Duodenal mucosa (tissue), 2 donors: ENCODE results near the gene SULT1C4.

Experiments used
- H3K27ac ChIP-seq: one replicate; pipeline ENCODE4 v1.7.0; 2013; ENCODE audit warnings: low read depth, low read length
- H3K27me3 ChIP-seq, 2 donors: one replicate each; pipeline ENCODE4 v1.7.0; 2013; ENCODE audit warnings: low read length in 2 of 2, control low read depth in 1 of 2; ENCODE audit not compliant: insufficient read depth in 2 of 2, control insufficient read depth in 1 of 2
- H3K36me3 ChIP-seq, 2 donors: one replicate each; pipeline ENCODE4 v1.7.0; 2013; ENCODE audit warnings: low read length in 2 of 2, control low read depth in 1 of 2; ENCODE audit not compliant: insufficient read depth in 2 of 2, control insufficient read depth in 1 of 2
- H3K4me1 ChIP-seq, 2 donors: one replicate each; pipeline ENCODE4 v1.7.0; 2013; ENCODE audit warnings: low read length in 2 of 2, control low read depth in 1 of 2; ENCODE audit not compliant: insufficient read depth in 2 of 2, control insufficient read depth in 1 of 2
- H3K4me3 ChIP-seq, 2 donors: one replicate each; pipeline ENCODE4 v1.7.0; 2013; ENCODE audit warnings: low read length in 2 of 2, low read depth in 1 of 2
- H3K9ac ChIP-seq, 2 donors: one replicate each; pipeline ENCODE4 v1.7.0; 2013; ENCODE audit warnings: low read length in 2 of 2, low read depth in 1 of 2
- H3K9me3 ChIP-seq, 2 donors: one replicate each; pipeline ENCODE4 v1.7.0; 2013; ENCODE audit warnings: low read length in 2 of 2, control low read depth in 1 of 2; ENCODE audit not compliant: control insufficient read depth in 1 of 2

SULT1C4 gene

DNA sequence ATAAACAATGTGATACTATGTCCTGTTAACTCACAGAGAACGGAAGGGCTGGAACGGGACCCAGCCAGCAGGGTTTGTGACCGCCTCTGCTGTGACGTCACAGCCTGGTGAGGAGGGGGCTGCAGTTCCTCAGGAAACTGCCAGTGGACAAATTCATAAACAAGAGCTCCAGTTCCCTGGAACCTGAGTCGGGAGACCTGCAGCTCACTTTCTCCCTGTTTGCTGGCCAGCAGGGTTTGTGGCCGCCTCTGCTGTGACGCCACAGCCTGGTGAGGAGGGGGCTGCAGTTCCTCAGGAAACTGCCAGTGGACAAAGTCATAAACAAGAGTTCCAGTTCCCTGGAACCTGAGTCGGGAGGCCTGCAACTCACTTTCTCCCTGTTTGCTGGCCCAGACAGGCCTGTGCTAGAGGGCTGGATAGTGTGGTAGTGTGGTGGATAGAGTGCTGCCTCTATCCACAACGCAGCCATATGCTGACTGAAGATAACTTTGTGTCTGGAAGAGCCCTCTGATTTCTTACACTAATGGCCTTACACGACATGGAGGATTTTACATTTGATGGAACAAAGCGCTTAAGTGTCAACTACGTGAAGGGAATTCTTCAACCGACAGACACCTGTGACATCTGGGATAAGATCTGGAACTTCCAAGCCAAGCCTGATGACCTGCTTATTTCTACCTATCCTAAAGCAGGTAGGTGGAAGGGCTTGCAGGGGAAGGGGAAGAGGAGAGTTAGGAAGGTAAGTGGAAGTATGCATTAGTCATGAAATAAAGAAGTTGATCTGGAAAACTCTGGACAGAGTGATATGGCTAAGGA lies at the start of gene SULT1C4:
Gene SULT1C4 (plus strand): TSS at position 140 of the 816 bp plus-strand sequence. CDS start 384 bp downstream, at position 524.
- H3K27ac ChIP-seq: peak within 1 kb of the TSS; percentile 3
- H3K27me3 ChIP-seq: no peaks in the 10 kb centered on the region
- H3K4me3 ChIP-seq: peak within 1 kb of the TSS; percentile 23 to 30
- peaks cover 0 to 3% of the 10 kb centered on the region in 2 donors for H3K4me1 ChIP-seq
- peak within 1 kb of the TSS in 1 of 2 donors; percentile 40 for H3K9ac ChIP-seq
- H3K9me3 ChIP-seq: no peaks in the 10 kb centered on the region
- no peaks in the 10 kb centered on the region for H3K36me3 ChIP-seq

DNA sequence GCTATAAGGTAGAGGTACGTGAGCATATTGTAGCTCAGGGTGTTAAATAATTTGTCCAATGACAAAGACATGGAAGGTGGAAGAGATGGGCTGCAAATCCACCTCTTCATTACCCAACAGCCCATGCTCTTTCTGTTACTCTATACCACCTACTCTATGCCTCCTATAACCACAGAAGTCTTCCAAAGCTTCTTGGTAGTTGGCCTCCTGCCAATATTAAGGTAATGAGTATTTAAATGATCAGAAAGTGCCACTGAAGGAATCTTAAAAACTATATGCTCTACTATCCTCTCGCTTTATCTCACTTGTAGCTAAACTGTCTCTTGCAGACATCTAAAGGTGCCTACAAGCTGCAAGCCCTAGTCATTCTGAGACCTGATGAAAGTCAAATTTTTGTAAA lies 48.0 kb upstream of the SULT1C4 start:
- no peak overlapping the region for H3K9ac ChIP-seq
- no peaks in the 10 kb centered on the region for H3K36me3 ChIP-seq
- no peak overlapping the region for H3K27ac ChIP-seq
- no peaks in the 10 kb centered on the region for H3K27me3 ChIP-seq
- no peak overlapping the region for H3K4me3 ChIP-seq
- peaks cover 0 to 1% of the 10 kb centered on the region in 2 donors for H3K9me3 ChIP-seq
- no peaks in the 10 kb centered on the region for H3K4me1 ChIP-seq

DNA sequence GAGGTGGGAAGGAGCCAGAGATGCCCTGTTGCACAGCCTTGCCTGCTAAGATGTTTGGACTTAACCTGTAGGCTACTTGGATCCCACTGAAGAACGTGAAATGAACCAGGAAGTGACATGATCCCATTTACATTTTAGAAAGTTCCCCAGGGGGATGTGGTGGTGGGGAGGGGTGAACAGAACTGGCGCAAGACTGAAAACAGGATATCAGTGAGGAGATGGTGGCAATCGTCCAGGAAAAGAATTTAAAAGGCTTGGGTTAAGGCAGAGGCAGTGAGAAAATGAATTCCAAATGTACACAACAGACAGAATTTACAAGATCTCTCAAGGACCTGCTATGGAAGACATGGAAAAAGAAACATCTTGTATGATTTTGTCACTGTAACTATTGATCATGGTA lies 46.8 kb upstream of the SULT1C4 start:
- H3K4me3 ChIP-seq: no peak overlapping the region
- H3K27ac ChIP-seq: no peak overlapping the region
- no peaks in the 10 kb centered on the region for H3K27me3 ChIP-seq
- H3K4me1 ChIP-seq: no peaks in the 10 kb centered on the region
- peaks cover 0 to 1% of the 10 kb centered on the region in 2 donors for H3K9me3 ChIP-seq
- H3K9ac ChIP-seq: no peak overlapping the region
- no peaks in the 10 kb centered on the region for H3K36me3 ChIP-seq

DNA sequence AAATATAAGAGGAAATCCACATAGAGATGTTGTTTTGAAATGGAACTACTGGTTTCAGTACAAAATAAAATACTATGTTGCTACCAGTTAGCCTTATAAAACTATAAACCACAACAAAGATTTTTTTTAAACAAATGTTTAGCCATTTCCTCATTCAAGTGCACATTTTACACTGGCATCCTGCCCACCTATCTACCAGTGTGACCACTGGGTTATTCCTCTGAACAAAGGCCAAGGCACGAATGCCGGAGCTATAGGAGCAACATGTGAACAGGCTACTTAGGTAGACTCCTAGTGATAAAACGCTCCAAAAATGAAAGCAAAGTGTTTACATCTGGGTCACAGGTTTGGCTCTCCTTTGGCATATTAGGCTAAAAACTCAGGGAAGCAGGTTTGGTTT lies 31.8 kb upstream of the SULT1C4 start:
- Histone ChIP-seq H3K9me3 (no peaks in the 10 kb centered on the region), H3K4me3 (no peak overlapping the region), H3K27ac (no peak overlapping the region), H3K4me1 (peaks cover 0 to 5% of the 10 kb centered on the region in 2 donors), H3K36me3 (no peaks in the 10 kb centered on the region), H3K9ac (no peak overlapping the region), H3K27me3 (no peaks in the 10 kb centered on the region)

DNA sequence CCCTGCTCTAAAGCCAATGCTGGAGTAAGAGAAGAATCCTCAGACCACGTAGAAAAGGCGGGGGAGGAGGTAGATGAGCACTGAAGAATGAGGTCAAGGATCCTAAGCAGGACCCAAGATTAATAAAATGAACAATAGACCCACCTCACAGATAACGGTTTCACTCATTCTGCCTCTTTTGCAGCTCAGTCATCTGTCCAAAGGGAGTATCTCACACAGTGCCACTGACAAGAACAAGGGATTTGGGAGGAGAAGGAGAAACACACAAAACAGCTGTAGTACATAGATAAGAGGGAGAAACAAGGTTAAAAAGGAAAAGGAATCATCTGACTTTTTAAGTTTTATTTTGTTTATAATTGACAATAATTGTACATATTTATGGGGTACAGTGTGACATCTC lies 30.9 kb upstream of the SULT1C4 start:
- Histone ChIP-seq H3K4me3 (no peak overlapping the region), H3K27ac (no peak overlapping the region), H3K27me3 (no peaks in the 10 kb centered on the region), H3K9ac (no peak overlapping the region), H3K9me3 (no peaks in the 10 kb centered on the region), H3K36me3 (no peaks in the 10 kb centered on the region), H3K4me1 (peaks cover 0 to 5% of the 10 kb centered on the region in 2 donors)

DNA sequence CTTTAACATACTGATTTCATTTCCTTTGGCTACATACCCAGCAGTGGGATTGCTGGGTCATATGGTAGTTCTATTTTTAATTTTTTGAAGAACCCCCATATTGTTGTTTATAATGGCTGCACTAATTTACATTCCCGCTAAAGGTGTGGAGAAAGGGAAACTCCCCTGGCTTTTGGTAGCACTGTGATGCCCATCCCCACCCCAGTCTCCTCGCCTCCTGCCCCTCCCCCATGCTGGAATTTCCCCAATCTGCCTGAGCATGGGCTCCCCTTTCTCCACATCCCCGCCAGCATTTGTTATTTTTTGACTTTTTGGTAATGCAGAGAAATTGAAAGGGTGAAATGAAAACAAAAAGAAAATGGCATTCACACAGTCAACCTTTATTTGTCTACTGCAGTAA lies 30.0 kb upstream of the SULT1C4 start:
- Histone ChIP-seq H3K36me3 (no peaks in the 10 kb centered on the region), H3K4me1 (peaks cover 0 to 5% of the 10 kb centered on the region in 2 donors), H3K9me3 (no peaks in the 10 kb centered on the region), H3K27me3 (no peaks in the 10 kb centered on the region), H3K4me3 (no peak overlapping the region), H3K9ac (no peak overlapping the region), H3K27ac (no peak overlapping the region)

DNA sequence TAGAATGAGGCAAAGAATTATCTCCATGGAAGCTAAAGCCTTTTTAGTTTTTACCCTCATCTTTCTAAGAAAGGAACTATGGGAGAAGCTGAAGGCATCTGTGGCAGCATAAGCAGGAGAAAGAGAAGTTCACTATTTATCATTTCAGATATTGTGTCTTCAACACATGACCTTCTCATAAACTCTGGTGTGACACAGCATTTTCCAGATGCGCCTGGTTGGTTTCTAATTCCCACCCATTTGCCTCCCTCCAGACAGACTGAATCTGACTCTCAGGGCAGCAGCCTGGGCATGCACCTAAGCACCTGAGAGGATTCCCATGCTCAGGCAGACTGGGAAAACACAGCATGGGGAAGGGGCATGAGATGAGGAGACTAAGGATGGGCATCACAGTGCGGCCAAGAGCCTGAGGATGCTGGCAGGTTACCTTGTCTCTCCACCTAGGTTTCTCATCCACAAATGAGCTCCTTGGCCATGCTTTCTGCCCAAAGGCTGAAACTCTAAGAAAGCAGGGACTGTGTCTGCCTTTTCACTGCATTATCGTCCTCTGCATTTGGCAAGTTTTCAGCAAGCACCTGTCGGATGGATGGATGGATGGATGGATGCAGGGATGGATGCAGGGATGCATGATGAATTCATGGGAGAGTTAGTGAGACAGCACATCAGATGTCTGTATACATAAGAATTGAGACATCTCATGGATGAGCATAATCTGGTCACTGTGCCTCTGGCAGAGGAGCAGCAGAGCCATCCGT lies 28.8 kb upstream of the SULT1C4 start:
- Histone ChIP-seq H3K27ac (no peak overlapping the region), H3K4me3 (no peak overlapping the region), H3K36me3 (no peaks in the 10 kb centered on the region), H3K9me3 (no peaks in the 10 kb centered on the region), H3K9ac (no peak overlapping the region), H3K27me3 (no peaks in the 10 kb centered on the region), H3K4me1 (peaks cover 0 to 5% of the 10 kb centered on the region in 2 donors)

DNA sequence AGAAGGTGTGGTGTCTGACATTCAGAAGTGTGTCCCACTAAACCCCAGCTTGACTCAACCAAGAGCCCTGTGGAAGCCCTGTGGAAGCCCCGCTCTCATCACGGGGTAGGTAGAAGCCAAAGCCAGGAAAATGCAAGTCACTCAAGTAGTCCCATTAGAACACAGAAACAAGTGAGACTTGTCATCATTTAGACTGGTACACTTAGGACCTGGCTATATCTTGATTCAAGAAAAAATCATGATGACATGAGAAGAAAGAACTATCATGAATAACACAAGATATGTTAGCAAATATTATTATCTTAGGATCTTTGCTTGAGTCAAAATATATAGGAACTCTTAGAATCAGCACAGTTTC lies 28.2 kb upstream of the SULT1C4 start:
- Histone ChIP-seq H3K4me1 (peaks cover 0 to 5% of the 10 kb centered on the region in 2 donors), H3K4me3 (no peak overlapping the region), H3K27me3 (no peaks in the 10 kb centered on the region), H3K9ac (no peak overlapping the region), H3K9me3 (no peaks in the 10 kb centered on the region), H3K36me3 (no peaks in the 10 kb centered on the region), H3K27ac (no peak overlapping the region)

DNA sequence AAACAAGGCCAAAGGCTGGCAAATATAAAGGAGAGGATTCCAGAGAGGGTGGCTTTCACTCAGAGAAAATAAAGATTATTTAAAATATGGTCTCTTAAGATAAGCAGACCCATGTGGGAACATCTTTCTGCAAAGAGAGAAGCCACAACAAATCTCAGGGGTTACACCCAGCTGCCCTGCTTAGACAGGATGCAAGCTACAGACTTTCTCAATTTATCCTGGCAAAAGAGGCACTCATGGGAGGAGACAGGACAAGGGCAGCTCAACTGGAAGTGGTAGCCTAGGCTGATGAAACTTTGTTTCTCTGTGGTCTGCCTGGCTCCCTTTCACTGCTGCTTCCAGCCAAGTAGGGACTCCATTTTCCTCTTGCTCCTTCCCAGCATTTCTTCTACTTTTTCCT lies 25.9 kb upstream of the SULT1C4 start:
- no peak overlapping the region for H3K9ac ChIP-seq
- H3K27ac ChIP-seq: no peak overlapping the region
- no peak overlapping the region for H3K4me3 ChIP-seq
- H3K36me3 ChIP-seq: no peaks in the 10 kb centered on the region
- H3K27me3 ChIP-seq: no peaks in the 10 kb centered on the region
- no peaks in the 10 kb centered on the region for H3K4me1 ChIP-seq
- H3K9me3 ChIP-seq: no peaks in the 10 kb centered on the region

DNA sequence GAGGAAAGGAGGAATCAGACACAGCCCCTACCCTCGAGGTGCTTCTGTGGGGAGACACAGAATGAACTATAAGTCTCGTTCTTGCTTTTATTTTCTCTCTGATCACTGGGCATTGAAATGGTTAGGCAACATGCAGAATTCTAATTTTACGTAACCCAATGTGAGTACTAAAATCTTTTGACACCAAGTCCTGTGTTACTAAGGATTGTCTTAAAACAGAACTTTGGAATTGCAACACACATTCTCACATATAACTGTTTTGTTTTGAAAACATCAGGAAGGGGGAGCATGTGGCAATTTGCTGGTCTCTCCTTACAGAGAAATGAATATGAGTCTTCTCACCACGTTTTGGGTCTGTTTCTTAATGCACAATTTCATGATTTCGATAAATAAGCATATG lies 23.6 kb upstream of the SULT1C4 start:
- Histone ChIP-seq H3K27me3 (no peaks in the 10 kb centered on the region), H3K9me3 (no peaks in the 10 kb centered on the region), H3K9ac (no peak overlapping the region), H3K4me3 (no peak overlapping the region), H3K4me1 (no peaks in the 10 kb centered on the region), H3K27ac (no peak overlapping the region), H3K36me3 (no peaks in the 10 kb centered on the region)
